Neutrophil (primary cell): ENCODE data around the gene TP53RK.

Experiments
- H3K27ac ChIP-seq: fragments of 200-600 bp; sonication (generic); 2 replicates; pipeline ENCODE4 v1.5.1; 2016; ENCODE audit warnings: mild to moderate bottlenecking, moderate library complexity
- H3K27me3 ChIP-seq: fragments of 200-600 bp; sonication (generic); 2 replicates; pipeline ENCODE4 v1.6.0; 2016; ENCODE audit warnings: mild to moderate bottlenecking
- H3K36me3 ChIP-seq: fragments of 200-600 bp; sonication (generic); 2 replicates; pipeline ENCODE4 v1.5.1; 2017
- H3K4me1 ChIP-seq, 2 experiments: fragments of 200-600 bp in 1 of 2; sonication (generic) in 1 of 2; 1 replicate in 1 of 2; 2 replicates in 1 of 2; pipeline versions ENCODE4 v1.5.1 to v1.6.1; 2013 to 2016; ENCODE audit warnings: low read depth in 1 of 2, low read length in 1 of 2, mild to moderate bottlenecking in 1 of 2, moderate library complexity in 1 of 2; ENCODE audit not compliant: control insufficient read depth in 1 of 2, insufficient read depth in 1 of 2
- H3K4me3 ChIP-seq, 2 experiments: fragments of 200-600 bp in 1 of 2; sonication (generic) in 1 of 2; 1 replicate in 1 of 2; 2 replicates in 1 of 2; pipeline ENCODE4 v1.5.1; 2013 to 2016; ENCODE audit warnings: low read depth in 1 of 2, low read length in 1 of 2, mild to moderate bottlenecking in 1 of 2, moderate library complexity in 1 of 2
- H3K9me3 ChIP-seq: fragments of 200-600 bp; sonication (generic); 2 replicates; pipeline ENCODE4 v1.5.1; 2016
- TF ChIP-seq, protein P1 (sequence below): fragments of 200-600 bp; sonication (generic); IDR thresholded peaks from 2 replicates; pipeline ENCODE4 v1.5.1; 2016; ENCODE audit warnings: antibody characterized with exemption

The TP53RK gene

DNA sequence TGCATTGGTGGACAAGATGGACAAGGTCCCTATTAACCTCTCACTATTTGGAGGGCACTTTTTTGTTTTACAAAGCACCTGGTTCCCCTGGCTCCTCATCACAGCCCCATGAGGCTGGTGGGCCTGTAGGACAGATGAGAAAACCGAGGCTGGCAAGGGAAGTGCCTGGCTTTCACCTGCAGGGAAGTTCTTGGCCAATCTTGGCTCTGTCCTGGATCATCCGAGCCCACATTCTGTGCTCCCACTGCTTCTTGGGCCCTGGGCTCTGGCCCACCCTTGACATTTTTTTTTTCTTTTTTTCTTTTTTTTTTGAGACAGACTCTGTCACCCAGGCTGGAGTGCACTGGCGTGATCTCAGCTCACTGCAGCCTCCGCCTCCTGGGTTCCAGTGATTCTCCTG, 52.7 kb downstream of the TP53RK start:
- H3K4me3 ChIP-seq, result no peak overlapping the region
- no peaks in the 10 kb centered on the region for H3K36me3 ChIP-seq
- H3K27ac ChIP-seq, result no peak overlapping the region
- H3K9me3 ChIP-seq, result no peaks in the 10 kb centered on the region
- no peaks in the 10 kb centered on the region for H3K27me3 ChIP-seq
- no peaks in the 10 kb centered on the region for H3K4me1 ChIP-seq
- TF ChIP-seq, protein P1, sequence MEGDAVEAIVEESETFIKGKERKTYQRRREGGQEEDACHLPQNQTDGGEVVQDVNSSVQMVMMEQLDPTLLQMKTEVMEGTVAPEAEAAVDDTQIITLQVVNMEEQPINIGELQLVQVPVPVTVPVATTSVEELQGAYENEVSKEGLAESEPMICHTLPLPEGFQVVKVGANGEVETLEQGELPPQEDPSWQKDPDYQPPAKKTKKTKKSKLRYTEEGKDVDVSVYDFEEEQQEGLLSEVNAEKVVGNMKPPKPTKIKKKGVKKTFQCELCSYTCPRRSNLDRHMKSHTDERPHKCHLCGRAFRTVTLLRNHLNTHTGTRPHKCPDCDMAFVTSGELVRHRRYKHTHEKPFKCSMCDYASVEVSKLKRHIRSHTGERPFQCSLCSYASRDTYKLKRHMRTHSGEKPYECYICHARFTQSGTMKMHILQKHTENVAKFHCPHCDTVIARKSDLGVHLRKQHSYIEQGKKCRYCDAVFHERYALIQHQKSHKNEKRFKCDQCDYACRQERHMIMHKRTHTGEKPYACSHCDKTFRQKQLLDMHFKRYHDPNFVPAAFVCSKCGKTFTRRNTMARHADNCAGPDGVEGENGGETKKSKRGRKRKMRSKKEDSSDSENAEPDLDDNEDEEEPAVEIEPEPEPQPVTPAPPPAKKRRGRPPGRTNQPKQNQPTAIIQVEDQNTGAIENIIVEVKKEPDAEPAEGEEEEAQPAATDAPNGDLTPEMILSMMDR, result no peak

DNA sequence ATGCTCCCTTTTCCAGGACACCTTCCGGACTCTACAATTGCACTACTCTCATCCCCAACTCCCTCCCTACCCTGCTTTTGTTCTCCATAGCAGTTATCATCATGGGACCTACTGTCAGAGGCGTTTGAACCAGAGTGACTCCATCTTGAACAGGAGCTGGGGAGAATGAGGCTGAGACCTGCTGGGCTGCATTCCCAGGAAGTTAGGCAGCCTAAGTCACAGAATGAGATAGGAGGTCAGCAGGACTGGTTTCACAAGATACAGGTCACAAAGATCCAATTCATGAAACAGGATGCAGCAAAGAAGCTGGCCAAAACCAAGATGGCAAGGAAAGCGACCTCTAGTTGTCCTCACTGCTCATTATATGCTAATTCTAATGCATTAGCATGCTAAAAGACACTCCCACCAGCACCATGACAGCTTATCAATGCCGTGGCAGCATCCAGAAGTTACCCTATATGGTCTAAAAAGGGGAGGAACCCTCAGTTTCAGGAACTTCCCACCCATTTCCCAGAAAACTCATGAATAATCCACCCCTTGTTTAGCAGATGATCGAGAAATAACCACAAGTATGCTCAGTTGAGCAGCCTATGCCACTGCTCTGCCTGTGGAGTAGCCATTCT, 53.6 kb downstream of the TP53RK start:
- no peaks in the 10 kb centered on the region for H3K9me3 ChIP-seq

DNA sequence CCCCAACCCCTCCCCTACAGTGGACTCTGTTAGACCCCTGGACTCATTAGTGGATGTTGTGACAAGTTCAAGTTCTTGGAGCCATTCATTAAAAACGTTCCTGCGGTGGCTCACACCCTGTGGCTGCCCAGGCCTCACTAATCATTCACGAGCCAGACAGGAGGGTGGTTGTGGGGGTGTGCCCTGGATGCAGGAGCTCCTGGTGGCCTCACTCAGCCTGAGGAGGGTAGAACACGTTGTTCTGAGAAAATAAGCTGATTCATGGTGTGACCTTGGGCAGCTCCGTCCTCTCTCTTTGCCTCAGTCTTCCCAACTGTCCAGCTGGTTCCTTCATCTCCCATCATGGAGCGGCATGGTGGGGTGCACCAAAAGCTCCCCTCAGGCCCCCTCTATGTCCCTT, 54.7 kb downstream of the TP53RK start:
- H3K9me3 ChIP-seq, result no peaks in the 10 kb centered on the region
- TF ChIP-seq, protein P1, result no peak
- H3K4me3 ChIP-seq, result no peak overlapping the region
- no peaks in the 10 kb centered on the region for H3K27me3 ChIP-seq
- peaks cover 0 to 5% of the 10 kb centered on the region in 2 experiments for H3K4me1 ChIP-seq
- no peaks in the 10 kb centered on the region for H3K36me3 ChIP-seq
- H3K27ac ChIP-seq, result no peak overlapping the region

More for the DNA sequence above, 53.6 kb downstream of the TP53RK start:
- H3K4me1 ChIP-seq, result peaks cover 0 to 5% of the 10 kb centered on the region in 2 experiments
- H3K27me3 ChIP-seq, result no peaks in the 10 kb centered on the region
- H3K27ac ChIP-seq, result no peak overlapping the region
- H3K4me3 ChIP-seq, result no peak overlapping the region
- H3K36me3 ChIP-seq, result no peaks in the 10 kb centered on the region
- TF ChIP-seq, protein P1, result no peak
